GM12892 (cell line): ENCODE measurements around the gene FBXO8.

Experiments used
- DNase-seq: peaks from one replicate; pipeline ENCODE4 v3.0.0; 2011; ENCODE audit not compliant: insufficient read length
- FAIRE-seq: peaks from 2 replicates; lab custom pipeline; 2011; peaks lifted over from hg19 to GRCh38; lab: Jason Lieb, UNC
- POLR2A ChIP-seq: IDR thresholded peaks from 2 replicates; pipeline ENCODE4 v1.6.1; 2011; ENCODE audit warnings: low read depth, low read length, control low read depth
- POLR2AphosphoS5 ChIP-seq: IDR thresholded peaks from 2 replicates; pipeline ENCODE4 v1.6.1; 2011; ENCODE audit warnings: low read depth, low read length, control low read depth
- TAF1 ChIP-seq: IDR thresholded peaks from 2 replicates; pipeline ENCODE4 v1.6.1; 2011; ENCODE audit warnings: low read depth, mild to moderate bottlenecking, control low read depth, low read length, borderline replicate concordance

Gene FBXO8

GRCh38 chr4:174213731-174214100, 69.8 kb downstream of the FBXO8 start:
- DNase-seq, result no peak
- no peak for TF ChIP-seq POLR2AphosphoS5
- no peak for TF ChIP-seq POLR2A
- no peak for TF ChIP-seq TAF1
- FAIRE-seq, result no peak

- no peak for TF ChIP-seq POLR2A
- no peak for DNase-seq
- FAIRE-seq, result no peak
Observed at GRCh38 chr4:174212061-174212460, 71.4 kb downstream of the FBXO8 start.

GRCh38 chr4:174211622-174212044, 71.8 kb downstream of the FBXO8 start:
- TF ChIP-seq POLR2AphosphoS5 (no peak), POLR2A (no peak), TAF1 (no peak)
- FAIRE-seq (no peak), DNase-seq (no peak)

GRCh38 chr4:174210952-174211490, 72.4 kb downstream of the FBXO8 start:
- DNase-seq, result no peak
- TF ChIP-seq POLR2AphosphoS5 (no peak), POLR2A (no peak)
- no peak for FAIRE-seq

- no peak for DNase-seq
- no peak for FAIRE-seq
- no peak for TF ChIP-seq TAF1
- TF ChIP-seq POLR2A, result no peak
- TF ChIP-seq POLR2AphosphoS5, result no peak
Observed at GRCh38 chr4:174210354-174210753, 73.1 kb downstream of the FBXO8 start.

- no peak for TF ChIP-seq POLR2A
- TF ChIP-seq TAF1, result no peak
- TF ChIP-seq POLR2AphosphoS5, result no peak
- FAIRE-seq (no peak), DNase-seq (no peak)
Observed at GRCh38 chr4:174209341-174209740, 74.1 kb downstream of the FBXO8 start.

- no peak for FAIRE-seq
- DNase-seq, result no peak
- no peak for TF ChIP-seq POLR2A
- no peak for TF ChIP-seq POLR2AphosphoS5
- no peak for TF ChIP-seq TAF1
Observed at GRCh38 chr4:174207367-174207766, 76.1 kb downstream of the FBXO8 start.

- FAIRE-seq (no peak), DNase-seq (no peak)
- TF ChIP-seq TAF1 (no peak), POLR2AphosphoS5 (no peak), POLR2A (no peak)
Observed at GRCh38 chr4:174204164-174204831, 79.2 kb downstream of the FBXO8 start.

- TF ChIP-seq POLR2AphosphoS5 (no peak), TAF1 (no peak), POLR2A (no peak)
- FAIRE-seq (no peak), DNase-seq (no peak)
Observed at GRCh38 chr4:174201871-174202270, 81.6 kb downstream of the FBXO8 start.

- FAIRE-seq, result no peak
- no peak for DNase-seq
- TF ChIP-seq POLR2A (no peak), TAF1 (no peak), POLR2AphosphoS5 (no peak)
Observed at GRCh38 chr4:174199735-174200134, 83.7 kb downstream of the FBXO8 start.

- no peak for DNase-seq
- TF ChIP-seq POLR2A, result no peak
- FAIRE-seq, result no peak
Observed at GRCh38 chr4:174198828-174199227, 84.6 kb downstream of the FBXO8 start.

- FAIRE-seq (no peak), DNase-seq (no peak)
- TF ChIP-seq POLR2A (no peak), POLR2AphosphoS5 (no peak), TAF1 (no peak)
Observed at GRCh38 chr4:174198396-174198795, 85.1 kb downstream of the FBXO8 start.
